ENCODE results near the gene HEXD. TPM values are rescaled to one million over a fixed set of nuclear protein-coding genes. Genes with fewer than 3 reads are reported as not detected.

HEXD gene
- total RNA-seq, 4 donors from 2014 or later = 10.6 to 42.0 (median 12.9) TPM

DNA sequence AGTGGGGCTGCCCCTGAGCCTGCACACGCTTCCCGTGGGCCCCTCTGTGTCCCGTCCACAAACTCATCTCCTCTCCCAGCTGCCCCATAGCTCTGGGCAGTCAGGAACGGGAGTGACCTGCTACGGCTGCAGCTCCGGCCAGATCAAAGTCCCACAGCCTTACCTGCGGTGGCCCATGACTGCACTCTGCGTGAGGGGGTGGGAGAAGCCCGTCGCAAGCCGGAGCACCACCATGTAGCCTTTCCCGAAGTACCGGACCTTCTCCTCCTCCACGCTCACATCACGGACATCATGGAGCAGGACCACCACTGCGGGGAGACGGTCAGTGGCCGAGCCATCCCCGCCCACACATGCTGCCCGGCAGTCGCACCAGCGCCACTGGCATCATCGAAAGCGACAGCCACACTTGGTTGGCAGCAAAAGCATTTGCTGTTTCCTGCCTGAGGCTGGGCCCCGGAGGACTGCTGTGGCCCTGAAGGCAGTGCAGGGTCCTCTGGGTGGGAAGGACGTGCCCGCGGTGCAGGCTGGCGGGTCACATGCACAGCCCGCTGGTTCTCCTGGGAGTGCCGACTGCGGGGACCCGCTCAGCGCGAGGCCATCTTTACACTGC lies 26.2 kb downstream of the HEXD start:
- Histone ChIP-seq H3K27ac (peak overlapping the region in 1 of 4 donors; percentile 18), H3K36me3 (peaks cover 6 to 71% (median 21%) of the 10 kb centered on the region in 3 donors), H3K9me3 (no peaks in the 10 kb centered on the region), H3K4me1 (peaks cover 16 to 84% (median 28%) of the 10 kb centered on the region in 3 donors), H3K27me3 (no peaks in the 10 kb centered on the region), H3K4me3 (no peak overlapping the region)
- 80% methylated on average over 10 to 18 of the region's 35 CpGs for WGBS, 2 donors
- TF ChIP-seq POLR2A (IDR thresholded peaks at IDR 0.05) = no peak
- TF ChIP-seq, protein P1, sequence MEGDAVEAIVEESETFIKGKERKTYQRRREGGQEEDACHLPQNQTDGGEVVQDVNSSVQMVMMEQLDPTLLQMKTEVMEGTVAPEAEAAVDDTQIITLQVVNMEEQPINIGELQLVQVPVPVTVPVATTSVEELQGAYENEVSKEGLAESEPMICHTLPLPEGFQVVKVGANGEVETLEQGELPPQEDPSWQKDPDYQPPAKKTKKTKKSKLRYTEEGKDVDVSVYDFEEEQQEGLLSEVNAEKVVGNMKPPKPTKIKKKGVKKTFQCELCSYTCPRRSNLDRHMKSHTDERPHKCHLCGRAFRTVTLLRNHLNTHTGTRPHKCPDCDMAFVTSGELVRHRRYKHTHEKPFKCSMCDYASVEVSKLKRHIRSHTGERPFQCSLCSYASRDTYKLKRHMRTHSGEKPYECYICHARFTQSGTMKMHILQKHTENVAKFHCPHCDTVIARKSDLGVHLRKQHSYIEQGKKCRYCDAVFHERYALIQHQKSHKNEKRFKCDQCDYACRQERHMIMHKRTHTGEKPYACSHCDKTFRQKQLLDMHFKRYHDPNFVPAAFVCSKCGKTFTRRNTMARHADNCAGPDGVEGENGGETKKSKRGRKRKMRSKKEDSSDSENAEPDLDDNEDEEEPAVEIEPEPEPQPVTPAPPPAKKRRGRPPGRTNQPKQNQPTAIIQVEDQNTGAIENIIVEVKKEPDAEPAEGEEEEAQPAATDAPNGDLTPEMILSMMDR (IDR thresholded peaks at IDR 0.05) = no peak
- intact Hi-C loops (cut with DNase I) = no loop called here
- no peak for DNase-seq

DNA sequence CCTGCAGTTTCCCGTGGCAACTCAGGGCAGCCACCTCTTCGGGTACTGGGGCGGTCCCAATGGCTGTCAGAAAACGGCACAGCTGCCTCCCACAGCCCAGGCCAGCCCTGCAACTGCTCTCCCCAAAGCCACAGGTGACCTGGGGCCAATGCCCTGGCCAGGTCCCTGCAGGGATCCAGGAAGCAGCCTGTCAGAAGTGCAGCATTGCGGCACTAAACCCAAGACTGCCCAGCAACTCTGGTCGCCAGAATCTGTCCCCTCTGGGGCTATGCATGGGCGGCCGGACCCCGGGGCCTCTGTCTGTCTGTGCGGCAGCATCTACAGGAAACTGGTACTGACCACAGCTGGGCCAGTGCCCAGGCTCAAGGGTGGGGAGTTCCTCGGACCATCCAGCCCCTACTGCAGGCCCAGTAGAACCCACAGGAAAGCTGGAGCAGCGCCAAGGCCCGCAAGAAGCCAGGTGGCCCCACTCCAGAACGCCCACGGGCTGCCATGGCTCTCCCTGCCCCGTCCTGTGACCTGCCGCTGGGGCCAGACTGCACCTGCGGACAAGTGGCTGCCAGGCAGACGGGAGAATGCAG lies 26.9 kb downstream of the HEXD start:
- H3K9me3 ChIP-seq = no peaks in the 10 kb centered on the region
- no peaks in the 10 kb centered on the region for H3K27me3 ChIP-seq
- peak overlapping the region in 2 of 4 donors; percentile 18 for H3K27ac ChIP-seq
- DNase-seq = no peak
- WGBS, 2 donors = no CpG with 5 or more reads among the region's 19 CpGs
- H3K4me1 ChIP-seq = peaks cover 23 to 86% (median 34%) of the 10 kb centered on the region in 3 donors
- TF ChIP-seq, protein P1 (IDR thresholded peaks at IDR 0.05) = no peak
- no peak for TF ChIP-seq POLR2A (IDR thresholded peaks at IDR 0.05)
- intact Hi-C loops (cut with DNase I) = no loop called here
- H3K36me3 ChIP-seq = peaks cover 6 to 64% (median 21%) of the 10 kb centered on the region in 3 donors
- H3K4me3 ChIP-seq = no peak overlapping the region

DNA sequence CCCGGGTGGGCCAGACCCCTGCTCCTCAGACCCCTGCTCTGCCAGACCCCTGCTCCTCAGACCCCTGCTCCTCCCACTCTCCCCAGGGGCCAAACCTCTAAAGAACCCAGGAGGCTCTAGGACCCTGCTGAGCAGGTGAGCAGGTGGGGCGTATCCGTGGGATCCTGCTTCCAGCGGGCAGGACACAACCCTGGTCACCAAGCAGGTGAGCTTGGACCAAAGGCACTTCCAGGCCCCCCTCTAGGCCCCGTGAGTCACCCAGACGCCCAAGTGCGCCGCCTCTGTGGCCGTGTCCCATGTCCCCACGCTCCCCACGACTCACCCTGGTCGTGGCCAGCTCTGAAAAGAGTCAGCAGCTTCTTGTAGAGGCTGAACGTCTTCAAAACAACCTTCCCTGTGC lies 27.4 kb downstream of the HEXD start:
- 0% methylated on average over 1 of the region's 13 CpGs; no CpG with 5 or more reads in 1 of the 2 donors for WGBS, 2 donors
- no peaks in the 10 kb centered on the region for H3K9me3 ChIP-seq
- peaks cover 6 to 64% (median 21%) of the 10 kb centered on the region in 3 donors for H3K36me3 ChIP-seq
- DNase-seq = no peak
- TF ChIP-seq, protein P1 (IDR thresholded peaks at IDR 0.05) = no peak
- TF ChIP-seq POLR2A (IDR thresholded peaks at IDR 0.05) = no peak
- no peaks in the 10 kb centered on the region for H3K27me3 ChIP-seq
- no peak overlapping the region for H3K4me3 ChIP-seq
- peak overlapping the region in 2 of 4 donors; percentile 18 for H3K27ac ChIP-seq
- H3K4me1 ChIP-seq = peaks cover 23 to 84% (median 35%) of the 10 kb centered on the region in 3 donors
- intact Hi-C loops (cut with DNase I) = no loop called here

DNA sequence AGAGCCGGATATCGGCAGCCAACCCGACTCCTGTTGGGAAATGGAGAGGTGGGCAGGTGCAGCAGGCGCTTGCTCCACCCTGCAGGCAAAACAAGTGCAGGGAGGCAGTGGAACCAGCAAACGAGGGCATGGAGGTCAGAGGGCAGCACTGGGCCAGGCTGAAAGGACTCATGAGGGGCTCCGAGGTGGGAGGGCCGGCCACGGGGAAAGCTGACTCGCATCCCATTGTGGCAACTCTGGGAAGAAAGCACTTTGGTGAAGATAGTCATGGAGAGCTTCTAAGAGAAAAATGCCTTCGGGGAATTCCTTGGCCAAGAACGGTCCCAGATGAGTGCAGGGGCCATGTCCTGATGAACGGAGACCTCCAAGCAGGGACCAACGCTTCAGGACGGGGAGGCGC lies 28.0 kb downstream of the HEXD start:
- no peaks in the 10 kb centered on the region for H3K27me3 ChIP-seq
- no peak for DNase-seq
- H3K36me3 ChIP-seq = peaks cover 6 to 64% (median 21%) of the 10 kb centered on the region in 3 donors
- TF ChIP-seq POLR2A (IDR thresholded peaks at IDR 0.05) = no peak
- TF ChIP-seq, protein P1 (IDR thresholded peaks at IDR 0.05) = no peak
- intact Hi-C loops (cut with DNase I) = no loop called here
- H3K4me3 ChIP-seq = no peak overlapping the region
- WGBS, 2 donors = 79 to 92% methylated on average over 7 to 11 of the region's 15 CpGs
- peak overlapping the region in 1 of 4 donors; percentile 18 for H3K27ac ChIP-seq
- peaks cover 25 to 81% (median 33%) of the 10 kb centered on the region in 3 donors for H3K4me1 ChIP-seq
- no peaks in the 10 kb centered on the region for H3K9me3 ChIP-seq

DNA sequence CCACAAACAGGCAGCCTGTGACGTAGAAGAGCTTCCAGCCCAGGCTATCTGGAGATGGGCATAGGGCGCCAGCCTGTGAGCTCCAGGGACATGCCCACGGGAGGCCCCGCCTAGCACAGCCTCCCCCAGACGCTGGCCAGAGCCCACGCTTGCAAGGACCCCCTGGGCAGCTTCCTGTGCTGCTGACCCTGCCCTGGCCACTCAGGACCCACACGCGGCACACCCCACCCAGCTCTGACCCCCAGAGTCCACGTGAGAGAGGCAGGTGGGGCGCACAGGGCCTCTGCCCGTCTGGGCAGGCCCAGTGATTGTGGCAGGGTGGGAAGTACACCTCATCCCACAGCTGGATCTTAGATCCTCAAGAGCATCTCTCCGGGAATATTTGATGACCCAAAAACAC lies 28.5 kb downstream of the HEXD start:
- intact Hi-C loops (cut with DNase I) = no loop called here
- no peak overlapping the region for H3K27ac ChIP-seq
- peaks cover 6 to 61% (median 21%) of the 10 kb centered on the region in 3 donors for H3K36me3 ChIP-seq
- H3K4me3 ChIP-seq = no peak overlapping the region
- no peak for DNase-seq
- H3K27me3 ChIP-seq = no peaks in the 10 kb centered on the region
- no peak for TF ChIP-seq POLR2A (IDR thresholded peaks at IDR 0.05)
- TF ChIP-seq, protein P1 (IDR thresholded peaks at IDR 0.05) = no peak
- peaks cover 29 to 81% (median 31%) of the 10 kb centered on the region in 3 donors for H3K4me1 ChIP-seq
- 40 to 90% methylated on average over 1 to 4 of the region's 12 CpGs for whole genome bisulfite sequencing, 2 donors
- no peaks in the 10 kb centered on the region for H3K9me3 ChIP-seq

Measured in esophagus squamous epithelium (tissue), 5 donors.